H1 (cell line): ENCODE results near the gene UPP1. TPM values are rescaled to one million over a fixed set of nuclear protein-coding genes. Genes with fewer than 3 reads are reported as not detected.

Experiments used
- BCL11A ChIP-seq, 2 experiments: IDR thresholded peaks; one replicate each; pipeline ENCODE4 v1.6.1; 2011; ENCODE audit warnings: low read depth in 2 of 2, low read length in 2 of 2, mild to moderate bottlenecking in 2 of 2
- CBX8 ChIP-seq: fragments of 300-800, 300-1000 bp; sonication (generic); IDR thresholded peaks from 2 replicates; pipeline ENCODE4 v1.7.1; 2016; ENCODE audit warnings: low read depth, low read length, borderline replicate concordance
- CEBPB ChIP-seq: IDR thresholded peaks from 2 replicates; pipeline ENCODE4 v1.6.1; 2012; ENCODE audit warnings: low read depth, low read length
- CHD2 ChIP-seq: IDR thresholded peaks from 2 replicates; pipeline ENCODE4 v1.6.1; 2012; ENCODE audit warnings: low read length, improper control_type of control experiment
- CTBP2 ChIP-seq: IDR thresholded peaks from 2 replicates; pipeline ENCODE4 v1.7.0; 2011; ENCODE audit warnings: borderline replicate concordance, mild to moderate bottlenecking, moderate library complexity, mixed read lengths, low read length; ENCODE audit not compliant: insufficient read depth, insufficient read length
- EP300 ChIP-seq, 2 experiments: IDR thresholded peaks; 1 replicate in 1 of 2; 2 replicates in 1 of 2; pipeline ENCODE4 v1.6.1; 2011 to 2012; ENCODE audit warnings: low read depth in 2 of 2, low read length in 2 of 2, mild to moderate bottlenecking in 2 of 2, borderline replicate concordance in 1 of 2, inconsistent platforms in 1 of 2, moderate library complexity in 1 of 2
- KDM4A ChIP-seq: IDR thresholded peaks from one replicate; pipeline ENCODE4 v1.7.1; 2012; ENCODE audit warnings: low read depth, mild to moderate bottlenecking, moderate library complexity, low read length, inconsistent platforms; ENCODE audit not compliant: severe bottlenecking
- NRF1 ChIP-seq: IDR thresholded peaks from 2 replicates; pipeline ENCODE4 v1.6.1; 2011; ENCODE audit warnings: mild to moderate bottlenecking, low read depth, low read length, improper control_type of control experiment
- POU5F1 ChIP-seq: IDR thresholded peaks from 2 replicates; pipeline ENCODE4 v1.6.1; 2011; ENCODE audit warnings: low read depth, mild to moderate bottlenecking, low read length, moderate library complexity
- RBBP5 ChIP-seq: IDR thresholded peaks from 2 replicates; pipeline ENCODE4 v1.7.1; 2012; ENCODE audit warnings: low read depth, mild to moderate bottlenecking, inconsistent platforms, low read length, moderate library complexity, borderline replicate concordance
- SAP30 ChIP-seq: fragments of 300-600 bp; sonication (generic); IDR thresholded peaks from 2 replicates; pipeline ENCODE4 v1.7.1; 2012; ENCODE audit warnings: low read length, moderate library complexity, mild to moderate bottlenecking, inconsistent platforms; ENCODE audit not compliant: insufficient read depth, insufficient replicate concordance
- SIN3A ChIP-seq, 2 experiments: IDR thresholded peaks in 1 of 2; conservative IDR thresholded peaks in 1 of 2; 2 replicates each; pipeline ENCODE4 v1.6.1; 2011 to 2012; ENCODE audit warnings: low read length in 2 of 2, improper control_type of control experiment in 1 of 2, low read depth in 1 of 2, mild to moderate bottlenecking in 1 of 2
- SIX5 ChIP-seq: IDR thresholded peaks from 2 replicates; pipeline ENCODE4 v1.6.1; 2011; ENCODE audit warnings: mild to moderate bottlenecking, low read depth, low read length
- SP4 ChIP-seq: IDR thresholded peaks from 2 replicates; pipeline ENCODE4 v1.6.1; 2012; ENCODE audit warnings: low read length, inconsistent platforms
- TEAD4 ChIP-seq: IDR thresholded peaks from 2 replicates; pipeline ENCODE4 v1.6.1; 2012; ENCODE audit warnings: low read depth, low read length, inconsistent platforms, mixed read lengths
- YY1 ChIP-seq: IDR thresholded peaks from 2 replicates; pipeline ENCODE4 v1.6.1; 2011; ENCODE audit warnings: low read depth, mild to moderate bottlenecking, low read length
- polyA plus RNA-seq, 7 experiments: library from polyadenylated mRNA; depleted of rRNA in 3 of 7; stranded (reverse) in 5 of 7; unstranded in 2 of 7; fragments of >200 nt in 5 of 7; fragments of 200-250 nt in 2 of 7; gene quantifications; 1 replicate in 5 of 7; 2 replicates in 1 of 7; 4 replicates in 1 of 7; pipeline versions ENCODE4 v1.2.1 to v1.2.3, GENCODE V29; 2011 to 2013; ENCODE audit warnings: missing spikeins in 2 of 7, mixed read lengths in 2 of 7
- total RNA-seq: library from RNA; stranded (reverse); fragmentation: NEBNext Ultra II Directional; extraction: Animal tissue kit (Norgen Biotek cat#: 25700); gene quantifications from 2 replicates; pipeline ENCODE4 v1.2.1, GENCODE V29; 2021
- TF ChIP-seq, protein P1 (sequence below): IDR thresholded peaks from 2 replicates; pipeline ENCODE4 v1.6.1; 2012; ENCODE audit warnings: inconsistent platforms
- TF ChIP-seq, protein P2 (sequence below): IDR thresholded peaks from 2 replicates; pipeline ENCODE4 v1.6.1; 2012; ENCODE audit warnings: inconsistent platforms
- TF ChIP-seq, protein P3 (sequence below): IDR thresholded peaks from 2 replicates; pipeline ENCODE4 v1.6.1; 2011; ENCODE audit warnings: low read length, improper control_type of control experiment

UPP1 gene
- total and polyA plus RNA-seq, 2 of the 8 experiments (the other 6 are each of a cell fraction or from before 2014, with no cell fraction given): 40.7 to 46.2 TPM

DNA sequence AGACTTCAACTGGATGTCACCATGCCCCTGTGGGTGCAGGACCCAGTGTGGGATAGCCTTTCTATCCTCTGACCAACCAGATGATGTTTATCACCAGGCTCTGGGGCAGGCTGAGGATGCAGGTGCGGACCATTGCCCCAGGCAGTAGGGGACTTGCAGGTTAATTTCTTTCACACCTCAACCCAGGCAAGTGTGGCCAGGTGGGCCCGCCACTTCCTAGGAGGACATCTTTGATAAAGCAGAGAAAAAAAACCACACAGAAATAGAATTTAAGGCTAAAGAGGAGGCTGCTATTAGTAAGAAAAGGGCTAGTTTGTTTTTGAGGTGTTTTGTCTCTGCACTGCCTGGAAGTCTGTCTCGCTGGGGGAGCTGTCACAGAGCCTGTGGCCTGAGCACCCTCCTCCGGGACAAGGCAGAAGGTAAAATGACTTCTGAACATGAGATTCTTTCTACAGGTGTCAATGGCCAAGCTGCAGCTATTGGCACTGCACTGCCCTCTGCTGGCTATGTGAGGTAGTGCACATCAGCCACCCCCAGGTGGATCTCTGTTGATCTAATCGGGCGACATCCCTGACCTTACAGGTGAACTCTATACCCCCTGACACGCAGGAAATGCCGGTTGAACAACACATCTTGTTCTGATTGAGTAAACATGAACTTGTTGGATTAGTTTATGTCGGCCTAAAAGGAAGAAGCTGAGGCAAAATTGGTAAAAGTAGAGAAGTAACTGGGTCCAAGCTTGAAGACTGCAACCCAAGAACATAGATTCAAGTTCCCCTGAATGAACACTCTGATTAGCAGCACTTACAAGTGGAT, 21.0 kb downstream of the UPP1 start (continued):
- TF ChIP-seq, protein P1, sequence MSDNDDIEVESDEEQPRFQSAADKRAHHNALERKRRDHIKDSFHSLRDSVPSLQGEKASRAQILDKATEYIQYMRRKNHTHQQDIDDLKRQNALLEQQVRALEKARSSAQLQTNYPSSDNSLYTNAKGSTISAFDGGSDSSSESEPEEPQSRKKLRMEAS: 0 out of 2 replicates have a peak, but pooled peaks have one; percentile 23
- TF ChIP-seq RBBP5: no peak
- 0 out of 2 replicates have a peak, but pooled peaks have one; percentile 10 for TF ChIP-seq TEAD4
- TF ChIP-seq SIN3A (conservative IDR thresholded peaks at IDR 0.05 in 1 of 2, IDR thresholded peaks at IDR 0.05 in 1 of 2; ENCODE audit: low read depth in 1 of 2, low read length in 2 of 2): peak; percentile 46 to 60; a peak in 1 of 4 replicates
- TF ChIP-seq EP300 (IDR thresholded peaks at IDR 0.05; ENCODE audit: borderline replicate concordance in 1 of 2, low read depth in 2 of 2, low read length in 2 of 2): no peak
- TF ChIP-seq, protein P2, sequence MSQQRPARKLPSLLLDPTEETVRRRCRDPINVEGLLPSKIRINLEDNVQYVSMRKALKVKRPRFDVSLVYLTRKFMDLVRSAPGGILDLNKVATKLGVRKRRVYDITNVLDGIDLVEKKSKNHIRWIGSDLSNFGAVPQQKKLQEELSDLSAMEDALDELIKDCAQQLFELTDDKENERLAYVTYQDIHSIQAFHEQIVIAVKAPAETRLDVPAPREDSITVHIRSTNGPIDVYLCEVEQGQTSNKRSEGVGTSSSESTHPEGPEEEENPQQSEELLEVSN: no peak
- TF ChIP-seq NRF1: no peak
- TF ChIP-seq, protein P3, sequence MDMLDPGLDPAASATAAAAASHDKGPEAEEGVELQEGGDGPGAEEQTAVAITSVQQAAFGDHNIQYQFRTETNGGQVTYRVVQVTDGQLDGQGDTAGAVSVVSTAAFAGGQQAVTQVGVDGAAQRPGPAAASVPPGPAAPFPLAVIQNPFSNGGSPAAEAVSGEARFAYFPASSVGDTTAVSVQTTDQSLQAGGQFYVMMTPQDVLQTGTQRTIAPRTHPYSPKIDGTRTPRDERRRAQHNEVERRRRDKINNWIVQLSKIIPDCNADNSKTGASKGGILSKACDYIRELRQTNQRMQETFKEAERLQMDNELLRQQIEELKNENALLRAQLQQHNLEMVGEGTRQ: no peak
- no peak for TF ChIP-seq CEBPB
- no peak for TF ChIP-seq SP4
- no peak for TF ChIP-seq CHD2
- no peak for TF ChIP-seq CTBP2
- peak; percentile 41; the same call in 1 of the 2 replicates for TF ChIP-seq YY1
- TF ChIP-seq SIX5: no peak
- no peak for TF ChIP-seq POU5F1
- TF ChIP-seq SAP30: no peak
- no peak for TF ChIP-seq BCL11A (IDR thresholded peaks at IDR 0.05; ENCODE audit: low read depth in 2 of 2, low read length in 2 of 2)
- no peak for TF ChIP-seq CBX8
- TF ChIP-seq KDM4A: no peak
